ENCODE measurements around the gene GGCX.

GGCX gene

DNA sequence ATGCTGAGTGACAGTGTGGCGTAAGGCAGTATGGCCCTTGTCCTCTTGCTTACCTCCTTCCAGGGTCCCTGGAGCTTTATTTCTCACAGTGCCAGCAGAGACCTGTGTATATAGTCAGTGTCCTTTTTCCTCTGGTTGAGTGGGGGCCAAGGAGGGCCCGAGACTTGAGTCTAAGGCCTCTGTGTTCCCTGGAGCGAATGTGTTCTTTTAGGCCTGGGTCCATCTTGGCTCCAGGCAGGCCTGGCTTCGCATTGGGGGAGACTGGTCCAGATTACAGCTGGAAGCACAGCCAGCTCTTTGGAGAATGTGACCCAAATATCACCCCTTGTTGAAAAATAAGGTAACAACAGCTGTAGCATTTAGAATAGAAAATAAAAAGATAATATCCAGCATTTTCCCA lies 27.9 kb upstream of the GGCX start:
- ChIA-PET CTCF (interaction anchor here (0.9 to 2.5 kb wide), 3 partner anchors 10 to 50 kb away, joined by 3 to 6 read pairs (median 5); partner anchors contain the start of gene MAT2A), POLR2A (interaction anchor here (0.7 kb wide), 1 partner anchor 10 kb away, joined by 3 read pairs; no protein-coding TSS in a partner anchor)
- DNase-seq (ENCODE audit: extremely low spot score), result no peak
- TF ChIP-seq, protein P1, sequence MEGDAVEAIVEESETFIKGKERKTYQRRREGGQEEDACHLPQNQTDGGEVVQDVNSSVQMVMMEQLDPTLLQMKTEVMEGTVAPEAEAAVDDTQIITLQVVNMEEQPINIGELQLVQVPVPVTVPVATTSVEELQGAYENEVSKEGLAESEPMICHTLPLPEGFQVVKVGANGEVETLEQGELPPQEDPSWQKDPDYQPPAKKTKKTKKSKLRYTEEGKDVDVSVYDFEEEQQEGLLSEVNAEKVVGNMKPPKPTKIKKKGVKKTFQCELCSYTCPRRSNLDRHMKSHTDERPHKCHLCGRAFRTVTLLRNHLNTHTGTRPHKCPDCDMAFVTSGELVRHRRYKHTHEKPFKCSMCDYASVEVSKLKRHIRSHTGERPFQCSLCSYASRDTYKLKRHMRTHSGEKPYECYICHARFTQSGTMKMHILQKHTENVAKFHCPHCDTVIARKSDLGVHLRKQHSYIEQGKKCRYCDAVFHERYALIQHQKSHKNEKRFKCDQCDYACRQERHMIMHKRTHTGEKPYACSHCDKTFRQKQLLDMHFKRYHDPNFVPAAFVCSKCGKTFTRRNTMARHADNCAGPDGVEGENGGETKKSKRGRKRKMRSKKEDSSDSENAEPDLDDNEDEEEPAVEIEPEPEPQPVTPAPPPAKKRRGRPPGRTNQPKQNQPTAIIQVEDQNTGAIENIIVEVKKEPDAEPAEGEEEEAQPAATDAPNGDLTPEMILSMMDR (IDR thresholded peaks at IDR 0.05; ENCODE audit: control extremely low read depth, extremely low read depth, low read depth, missing control alignments), result no peak

DNA sequence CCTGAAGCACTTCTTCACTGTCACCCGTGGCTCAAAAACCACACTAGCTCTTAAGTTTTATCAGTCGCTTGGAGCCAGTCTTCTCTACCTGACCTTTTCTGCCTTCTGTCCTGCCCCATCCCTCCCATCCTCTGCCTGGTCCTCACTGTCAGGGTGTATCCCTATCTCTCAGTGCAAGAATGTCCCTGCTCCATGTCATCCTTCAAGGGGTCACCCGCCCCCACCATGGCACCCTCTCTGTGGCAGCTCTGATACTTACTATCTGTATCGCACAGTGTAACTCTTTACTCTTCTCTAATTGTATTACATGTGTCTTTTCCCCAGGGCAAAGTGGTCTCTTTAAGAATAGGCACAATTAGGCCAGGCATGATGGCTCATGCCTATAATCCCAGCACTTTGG lies 27.4 kb upstream of the GGCX start:
- no peak for DNase-seq (ENCODE audit: extremely low spot score)
- ChIA-PET POLR2A (interaction anchor here (0.7 kb wide), 1 partner anchor 11 kb away, joined by 3 read pairs; no protein-coding TSS in a partner anchor), CTCF (interaction anchor here (0.9 to 2.5 kb wide), 3 partner anchors 9 to 50 kb away, joined by 3 to 6 read pairs (median 5); partner anchors contain the start of gene MAT2A)
- TF ChIP-seq, protein P1 (IDR thresholded peaks at IDR 0.05; ENCODE audit: control extremely low read depth, extremely low read depth, low read depth, missing control alignments), result no peak

DNA sequence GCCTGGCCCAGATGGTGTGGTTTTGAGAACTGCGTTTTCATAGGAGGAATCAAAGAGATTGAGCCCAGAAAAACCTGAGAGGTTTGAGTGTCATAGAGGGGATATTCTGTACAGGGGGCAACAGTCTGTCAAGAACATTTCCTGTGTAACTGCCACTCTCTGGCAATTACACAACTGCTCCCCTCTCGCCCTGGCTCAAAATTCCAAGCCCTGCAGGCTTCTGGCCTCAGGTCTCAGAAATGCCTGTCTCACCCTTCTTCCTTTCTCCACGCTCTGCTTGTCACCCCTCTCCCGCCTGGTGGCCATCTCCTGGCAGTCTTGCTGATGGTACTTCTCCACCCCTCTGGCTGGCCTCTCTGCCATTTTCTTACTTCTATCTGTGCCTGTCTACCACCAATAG lies 26.9 kb upstream of the GGCX start:
- ChIA-PET CTCF (interaction anchor here (0.9 to 2.5 kb wide), 4 partner anchors 9 to 49 kb away, joined by 3 to 6 read pairs (median 5); partner anchors contain the start of gene MAT2A), POLR2A (no interaction called here)
- TF ChIP-seq, protein P1 (IDR thresholded peaks at IDR 0.05; ENCODE audit: control extremely low read depth, extremely low read depth, low read depth, missing control alignments), result no peak
- no peak for DNase-seq (ENCODE audit: extremely low spot score)

- DNase-seq (ENCODE audit: extremely low spot score), result no peak
- TF ChIP-seq, protein P1 (IDR thresholded peaks at IDR 0.05; ENCODE audit: control extremely low read depth, extremely low read depth, low read depth, missing control alignments), result no peak
- CTCF ChIA-PET, result interaction anchor here (0.8 to 1.5 kb wide), 3 partner anchors 8 to 17 kb away, joined by 3 to 5 read pairs (median 3); partner anchors contain the start of genes RNF181 and TMEM150A
- POLR2A ChIA-PET, result no interaction called here
Measured at GRCh38 chr2:85585781-85586105, 24.4 kb upstream of the GGCX start.

GRCh38 chr2:85584857-85585780 lies 23.8 kb upstream of the GGCX start:
- DNase-seq (ENCODE audit: extremely low spot score), result peak; percentile 43
- POLR2A ChIA-PET, result no interaction called here
- CTCF ChIA-PET, result interaction anchor here (0.8 to 2.7 kb wide), 5 partner anchors 9 to 20 kb away, joined by 3 to 7 read pairs (median 3); partner anchors contain the start of genes RNF181 and TMEM150A
- TF ChIP-seq, protein P1 (IDR thresholded peaks at IDR 0.05; ENCODE audit: control extremely low read depth, extremely low read depth, low read depth, missing control alignments), result no peak

- ChIA-PET CTCF (interaction anchor here (1.2 to 2.7 kb wide), 3 partner anchors 9 to 21 kb away, joined by 3 to 7 read pairs (median 3); partner anchors contain the start of gene TMEM150A), POLR2A (interaction anchor here (0.6 kb wide), 1 partner anchor 46 kb away, joined by 3 read pairs; the partner anchor contains the start of gene MAT2A)
- DNase-seq (ENCODE audit: extremely low spot score), result peak; percentile 85
Measured at GRCh38 chr2:85584354-85584856, 23.1 kb upstream of the GGCX start, which contains the start of gene VAMP5. Gene VAMP5, plus strand, starts transcription at chr2:85584431. Its CDS starts 60 bp downstream, at chr2:85584491.

More at GRCh38 chr2:85584354-85584856, 23.1 kb upstream of the GGCX start, which contains the start of gene VAMP5:
- TF ChIP-seq, protein P1 (IDR thresholded peaks at IDR 0.05; ENCODE audit: control extremely low read depth, extremely low read depth, low read depth, missing control alignments), result no peak

Data from GM10248 (cell line).